ENCODE measurements around the gene ZDHHC12.

Gene ZDHHC12

DNA sequence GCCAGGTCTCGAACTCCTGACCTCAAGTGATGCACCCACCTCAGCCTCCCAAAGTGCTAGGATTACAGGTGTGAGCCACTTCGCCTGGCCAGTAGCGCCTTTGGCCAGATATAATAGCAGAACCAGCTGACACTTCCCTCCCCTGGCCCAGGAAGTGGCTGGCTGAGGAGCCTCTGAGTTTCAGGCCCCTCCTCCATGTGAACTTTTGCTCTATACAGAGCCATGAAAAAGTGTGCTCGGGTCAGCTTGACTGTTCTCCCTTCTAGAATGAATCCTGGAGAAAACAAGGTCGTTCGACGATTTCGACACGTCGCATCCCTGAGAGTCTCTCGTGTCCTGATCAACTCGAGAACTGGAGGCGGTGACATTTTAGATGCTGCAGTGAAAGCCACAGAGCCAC, 8.6 kb upstream of the ZDHHC12 start:
- DNase-seq (ENCODE audit: low spot score), result no peak
- TF ChIP-seq, protein P1, sequence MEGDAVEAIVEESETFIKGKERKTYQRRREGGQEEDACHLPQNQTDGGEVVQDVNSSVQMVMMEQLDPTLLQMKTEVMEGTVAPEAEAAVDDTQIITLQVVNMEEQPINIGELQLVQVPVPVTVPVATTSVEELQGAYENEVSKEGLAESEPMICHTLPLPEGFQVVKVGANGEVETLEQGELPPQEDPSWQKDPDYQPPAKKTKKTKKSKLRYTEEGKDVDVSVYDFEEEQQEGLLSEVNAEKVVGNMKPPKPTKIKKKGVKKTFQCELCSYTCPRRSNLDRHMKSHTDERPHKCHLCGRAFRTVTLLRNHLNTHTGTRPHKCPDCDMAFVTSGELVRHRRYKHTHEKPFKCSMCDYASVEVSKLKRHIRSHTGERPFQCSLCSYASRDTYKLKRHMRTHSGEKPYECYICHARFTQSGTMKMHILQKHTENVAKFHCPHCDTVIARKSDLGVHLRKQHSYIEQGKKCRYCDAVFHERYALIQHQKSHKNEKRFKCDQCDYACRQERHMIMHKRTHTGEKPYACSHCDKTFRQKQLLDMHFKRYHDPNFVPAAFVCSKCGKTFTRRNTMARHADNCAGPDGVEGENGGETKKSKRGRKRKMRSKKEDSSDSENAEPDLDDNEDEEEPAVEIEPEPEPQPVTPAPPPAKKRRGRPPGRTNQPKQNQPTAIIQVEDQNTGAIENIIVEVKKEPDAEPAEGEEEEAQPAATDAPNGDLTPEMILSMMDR (IDR thresholded peaks at IDR 0.05; ENCODE audit: borderline replicate concordance, control extremely low read depth, extremely low read depth, insufficient read depth, missing control alignments), result no peak
- in situ Hi-C loops (cut with MboI; ENCODE audit: low sequenced_read_pairs, unreplicated experiment), result no loop called here

DNA sequence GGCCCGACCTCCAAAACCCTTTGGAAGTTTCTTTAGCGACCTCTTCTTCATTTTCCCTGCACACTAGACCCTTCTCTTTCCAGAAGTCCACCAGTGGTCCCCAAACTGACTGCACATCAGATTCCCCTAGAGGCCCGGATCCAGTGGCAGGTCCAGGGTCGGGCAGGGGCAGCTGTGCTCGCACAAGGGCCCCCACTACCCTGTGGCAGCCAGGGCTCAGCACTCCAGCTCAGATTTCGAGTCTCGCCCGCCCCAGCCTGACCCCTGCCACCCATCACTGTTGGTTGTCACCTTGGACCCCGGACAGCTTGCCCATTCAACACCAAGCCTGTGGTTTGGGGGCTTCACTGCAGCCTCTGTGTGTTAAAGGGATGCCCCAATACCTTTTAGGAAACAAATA, 7.8 kb upstream of the ZDHHC12 start:
- DNase-seq (ENCODE audit: low spot score), result no peak
- TF ChIP-seq, protein P1 (IDR thresholded peaks at IDR 0.05; ENCODE audit: borderline replicate concordance, control extremely low read depth, extremely low read depth, insufficient read depth, missing control alignments), result no peak
- in situ Hi-C loops (cut with MboI; ENCODE audit: low sequenced_read_pairs, unreplicated experiment), result no loop called here

DNA sequence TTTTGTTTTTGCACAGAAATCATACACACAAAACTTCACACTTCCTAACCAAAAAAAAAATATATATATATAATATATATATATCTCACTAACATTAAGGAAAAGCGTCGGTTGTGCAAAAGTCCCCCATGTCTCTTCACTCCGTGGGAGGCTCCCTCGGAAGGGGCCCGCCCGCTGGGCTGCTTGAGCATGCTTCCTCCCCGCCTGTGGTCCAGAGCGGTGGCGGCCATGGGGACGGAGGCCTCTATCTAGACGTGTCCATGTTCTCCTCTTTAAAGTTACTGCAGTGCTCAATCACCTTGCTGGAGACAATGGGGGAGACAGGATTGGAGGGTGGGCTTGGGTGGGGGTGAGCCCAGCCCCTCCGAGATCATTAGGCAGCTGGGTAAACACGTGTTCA, 7.2 kb upstream of the ZDHHC12 start:
- in situ Hi-C loops (cut with MboI; ENCODE audit: low sequenced_read_pairs, unreplicated experiment), result no loop called here
- TF ChIP-seq, protein P1 (IDR thresholded peaks at IDR 0.05; ENCODE audit: borderline replicate concordance, control extremely low read depth, extremely low read depth, insufficient read depth, missing control alignments), result no peak
- DNase-seq (ENCODE audit: low spot score), result no peak

DNA sequence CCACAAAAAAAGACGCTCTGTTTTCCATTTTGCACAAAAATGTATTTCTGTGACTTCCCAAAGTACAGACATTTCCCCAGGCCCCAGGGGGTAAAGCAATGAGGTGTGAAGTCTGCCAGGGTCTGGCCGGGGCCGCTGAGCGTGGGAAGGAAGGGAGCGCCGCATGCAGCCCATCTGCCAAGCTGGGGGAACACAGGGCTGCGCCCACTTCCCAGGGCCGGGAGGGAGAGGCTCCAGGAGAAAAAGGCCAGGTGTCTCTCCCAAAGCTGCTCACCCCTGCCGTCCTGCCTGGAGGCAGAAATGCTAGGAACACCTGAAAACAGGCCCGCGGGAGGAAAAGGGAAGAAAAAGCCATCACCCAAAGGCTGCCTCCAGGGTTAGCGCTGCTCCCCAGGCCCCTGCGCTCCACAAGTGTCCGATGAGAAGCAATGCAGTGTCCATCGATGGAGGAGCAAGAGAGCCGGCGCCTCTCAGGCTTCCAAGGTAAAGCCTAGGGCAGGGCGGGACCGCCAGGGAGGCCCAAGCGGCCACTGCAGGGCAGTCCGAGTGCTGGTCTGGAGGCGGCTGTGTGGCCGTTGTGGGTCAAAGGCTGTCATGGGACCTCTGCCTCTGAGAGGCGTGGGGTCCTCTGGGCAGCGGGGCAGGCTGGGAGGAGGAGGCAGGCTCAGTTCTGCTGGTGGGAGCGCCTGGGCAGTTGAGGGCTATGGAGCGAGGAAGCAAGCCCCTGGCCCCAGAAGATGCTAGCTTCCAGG, 6.0 kb upstream of the ZDHHC12 start:
- in situ Hi-C loops (cut with MboI; ENCODE audit: low sequenced_read_pairs, unreplicated experiment), result no loop called here
- no peak for DNase-seq (ENCODE audit: low spot score)
- TF ChIP-seq, protein P1 (IDR thresholded peaks at IDR 0.05; ENCODE audit: borderline replicate concordance, control extremely low read depth, extremely low read depth, insufficient read depth, missing control alignments), result no peak

DNA sequence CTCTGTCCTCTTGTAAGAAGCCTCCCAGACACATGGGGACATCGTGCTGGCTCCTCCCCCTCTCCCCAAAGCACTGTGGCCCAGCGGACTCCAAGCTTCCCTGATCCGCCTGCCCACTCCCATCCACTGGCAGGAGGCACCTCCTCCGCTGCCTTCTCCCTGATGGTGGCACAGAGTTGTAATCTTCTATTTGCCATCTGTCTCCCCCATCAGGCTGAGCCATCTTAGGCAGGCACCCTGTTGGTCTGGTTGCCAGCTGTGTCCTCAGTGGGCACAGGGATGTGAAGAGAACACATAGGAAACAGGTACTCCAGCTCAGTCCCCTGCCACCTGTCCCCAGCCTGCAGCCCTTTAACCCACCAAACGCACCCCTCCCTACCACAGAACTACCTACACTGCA, 5.4 kb upstream of the ZDHHC12 start:
- no peak for DNase-seq (ENCODE audit: low spot score)
- in situ Hi-C loops (cut with MboI; ENCODE audit: low sequenced_read_pairs, unreplicated experiment), result no loop called here
- TF ChIP-seq, protein P1 (IDR thresholded peaks at IDR 0.05; ENCODE audit: borderline replicate concordance, control extremely low read depth, extremely low read depth, insufficient read depth, missing control alignments), result no peak

DNA sequence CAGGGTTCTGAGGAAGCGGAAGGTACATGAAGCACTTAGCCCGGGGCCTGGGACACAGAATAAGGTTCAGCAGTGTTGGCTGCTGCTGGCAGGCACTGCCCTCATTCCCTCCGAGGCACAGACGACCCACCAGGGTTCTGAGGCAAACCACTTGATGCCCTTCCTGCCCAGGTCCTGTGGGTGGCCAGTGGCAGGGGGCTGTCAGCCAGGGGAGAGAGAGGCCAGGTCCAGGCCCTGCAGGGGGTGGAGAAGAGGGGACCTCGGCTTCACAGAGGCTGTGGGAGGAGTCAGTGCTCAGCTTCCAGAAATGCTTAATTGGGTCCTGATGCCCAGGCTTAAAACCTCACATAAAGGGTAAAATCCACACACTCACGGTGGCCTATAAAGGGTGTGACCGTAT, 4.4 kb upstream of the ZDHHC12 start:
- DNase-seq (ENCODE audit: low spot score), result no peak
- TF ChIP-seq, protein P1 (IDR thresholded peaks at IDR 0.05; ENCODE audit: borderline replicate concordance, control extremely low read depth, extremely low read depth, insufficient read depth, missing control alignments), result no peak
- in situ Hi-C loops (cut with MboI; ENCODE audit: low sequenced_read_pairs, unreplicated experiment), result no loop called here
